AG09309 (cell line): ENCODE measurements around the gene ARHGAP6.

Source experiments
- DNase-seq: peaks from one replicate; pipeline ENCODE4 v3.0.0-alpha.2; 2010; ENCODE audit warnings: low read depth
- H3K4me3 ChIP-seq: 2 replicates; pipeline ENCODE4 v1.5.1; 2011; ENCODE audit warnings: mild to moderate bottlenecking, low read depth, low read length, moderate library complexity; ENCODE audit not compliant: control insufficient read depth
- TF ChIP-seq, protein P1 (sequence below): IDR thresholded peaks from 2 replicates; pipeline ENCODE4 v1.5.1; 2011; ENCODE audit warnings: mild to moderate bottlenecking, low read depth, low read length, inconsistent platforms; ENCODE audit not compliant: insufficient read depth, control insufficient read depth; ENCODE audit errors: missing control alignments

The ARHGAP6 gene

DNA sequence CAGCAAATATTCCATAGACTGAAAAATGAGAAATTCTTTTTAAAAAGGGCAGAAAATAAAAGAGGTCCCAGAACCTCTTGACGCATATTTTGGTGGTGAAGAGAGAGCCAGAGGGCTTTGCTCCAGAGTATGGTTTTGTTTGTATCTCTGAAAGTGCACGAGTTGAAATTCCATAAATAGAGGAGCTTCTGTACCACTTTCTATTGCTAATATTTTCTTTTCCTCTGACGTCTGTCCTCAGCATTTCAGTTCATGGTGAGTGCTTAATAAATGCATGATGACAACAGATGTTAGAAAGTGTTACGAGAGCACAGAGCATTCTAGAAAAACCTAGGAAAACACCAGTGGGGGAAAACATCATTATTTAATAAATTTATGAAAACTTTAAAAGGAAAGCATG, 227.0 kb downstream of the ARHGAP6 start:
- DNase-seq, result no peak
- TF ChIP-seq, protein P1, sequence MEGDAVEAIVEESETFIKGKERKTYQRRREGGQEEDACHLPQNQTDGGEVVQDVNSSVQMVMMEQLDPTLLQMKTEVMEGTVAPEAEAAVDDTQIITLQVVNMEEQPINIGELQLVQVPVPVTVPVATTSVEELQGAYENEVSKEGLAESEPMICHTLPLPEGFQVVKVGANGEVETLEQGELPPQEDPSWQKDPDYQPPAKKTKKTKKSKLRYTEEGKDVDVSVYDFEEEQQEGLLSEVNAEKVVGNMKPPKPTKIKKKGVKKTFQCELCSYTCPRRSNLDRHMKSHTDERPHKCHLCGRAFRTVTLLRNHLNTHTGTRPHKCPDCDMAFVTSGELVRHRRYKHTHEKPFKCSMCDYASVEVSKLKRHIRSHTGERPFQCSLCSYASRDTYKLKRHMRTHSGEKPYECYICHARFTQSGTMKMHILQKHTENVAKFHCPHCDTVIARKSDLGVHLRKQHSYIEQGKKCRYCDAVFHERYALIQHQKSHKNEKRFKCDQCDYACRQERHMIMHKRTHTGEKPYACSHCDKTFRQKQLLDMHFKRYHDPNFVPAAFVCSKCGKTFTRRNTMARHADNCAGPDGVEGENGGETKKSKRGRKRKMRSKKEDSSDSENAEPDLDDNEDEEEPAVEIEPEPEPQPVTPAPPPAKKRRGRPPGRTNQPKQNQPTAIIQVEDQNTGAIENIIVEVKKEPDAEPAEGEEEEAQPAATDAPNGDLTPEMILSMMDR, result no peak
- H3K4me3 ChIP-seq, result no peak overlapping the region

DNA sequence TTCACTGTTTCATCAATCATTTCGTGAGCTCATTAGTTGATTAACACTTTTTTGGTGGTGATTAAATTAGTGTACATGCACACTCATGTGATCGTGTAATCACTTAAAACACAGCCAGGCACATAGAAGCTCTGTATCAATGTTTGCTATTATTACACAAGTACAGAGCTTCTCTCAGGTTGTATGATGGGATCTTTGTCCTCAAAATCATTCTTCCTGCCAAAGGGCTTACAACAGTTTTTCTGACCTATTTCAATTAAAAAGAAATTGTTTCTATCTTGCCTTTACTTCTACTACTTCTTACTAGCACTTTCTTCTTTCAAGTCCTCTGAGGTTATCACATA, 227.4 kb downstream of the ARHGAP6 start:
- no peak for DNase-seq
- H3K4me3 ChIP-seq, result no peak overlapping the region
- TF ChIP-seq, protein P1, result no peak

DNA sequence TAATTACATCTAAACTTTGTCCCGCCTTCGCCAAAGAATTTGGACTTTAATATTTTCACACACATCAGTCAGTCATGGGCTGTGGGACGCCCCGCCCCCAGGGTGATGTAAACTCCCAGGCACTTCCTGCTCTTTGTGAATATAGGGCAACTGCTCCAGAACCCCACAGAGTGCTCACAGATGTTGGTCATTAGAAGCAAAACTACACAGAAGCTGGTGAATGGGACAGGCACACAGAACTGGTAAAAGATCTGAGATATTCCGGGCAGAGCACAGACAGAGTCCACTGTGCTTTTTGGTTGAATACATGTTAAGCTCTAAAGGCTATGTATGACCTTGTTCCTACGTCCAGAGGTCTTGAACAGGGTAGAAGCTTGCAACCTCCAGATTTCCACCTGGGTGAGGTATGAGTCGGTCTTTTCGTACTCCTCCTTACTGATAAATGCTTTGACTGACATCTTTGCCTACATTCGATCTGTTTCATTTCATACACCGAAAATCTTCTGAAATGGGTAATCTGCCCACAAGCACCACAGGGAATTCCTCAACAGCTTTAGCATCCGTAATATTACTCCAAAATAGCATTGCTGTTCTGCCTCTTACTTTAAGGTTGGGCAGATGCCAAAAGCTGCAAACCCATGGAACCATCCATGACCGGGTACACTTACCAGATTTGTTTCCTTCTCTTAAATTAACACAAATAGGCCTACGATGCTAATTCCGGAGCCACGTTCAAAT, 227.9 kb downstream of the ARHGAP6 start:
- no peak overlapping the region for H3K4me3 ChIP-seq
- TF ChIP-seq, protein P1, result no peak
- no peak for DNase-seq

DNA sequence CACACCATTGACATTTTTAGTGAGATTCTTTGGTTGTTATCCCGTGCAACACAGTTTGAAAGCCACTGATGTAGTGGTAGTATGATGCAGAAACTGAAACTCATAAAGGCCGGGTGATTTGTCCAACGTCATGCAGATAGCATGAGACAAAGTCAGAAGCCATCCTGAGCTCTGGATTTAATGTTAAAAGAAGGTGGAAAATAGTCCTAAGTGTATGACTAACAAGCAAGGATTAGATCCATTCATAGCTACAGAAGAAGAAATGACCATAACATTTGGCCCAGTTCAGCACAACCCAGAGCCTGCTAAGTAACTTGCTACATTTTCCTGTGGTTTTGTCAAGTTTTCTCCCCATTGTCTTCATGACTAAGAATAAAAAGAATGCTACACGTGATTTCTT, 230.2 kb downstream of the ARHGAP6 start:
- peak; percentile 90 for DNase-seq

DNA sequence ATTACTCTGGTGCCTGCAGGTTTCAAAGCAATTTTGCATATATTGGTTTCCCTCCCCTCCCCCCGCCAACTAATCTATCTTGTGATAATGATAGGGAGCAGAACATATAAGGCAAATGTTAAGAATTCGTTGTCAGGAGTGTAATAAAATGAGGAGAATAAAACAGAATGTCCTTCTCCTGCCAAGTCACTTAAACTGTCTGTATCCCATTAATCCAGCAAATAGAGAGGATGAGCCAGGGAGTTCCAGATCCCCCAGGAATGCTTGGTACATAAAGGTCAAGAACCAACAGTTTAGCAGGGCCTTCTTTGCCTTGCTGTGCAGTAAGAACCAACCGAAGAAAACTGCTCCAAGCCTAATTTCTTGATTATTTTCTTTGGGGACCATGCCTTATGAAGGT, 231.1 kb downstream of the ARHGAP6 start:
- H3K4me3 ChIP-seq, result no peak overlapping the region
- TF ChIP-seq, protein P1, result no peak
- DNase-seq, result no peak

More for the DNA sequence above, 230.2 kb downstream of the ARHGAP6 start:
- no peak overlapping the region for H3K4me3 ChIP-seq
- TF ChIP-seq, protein P1, result no peak

DNA sequence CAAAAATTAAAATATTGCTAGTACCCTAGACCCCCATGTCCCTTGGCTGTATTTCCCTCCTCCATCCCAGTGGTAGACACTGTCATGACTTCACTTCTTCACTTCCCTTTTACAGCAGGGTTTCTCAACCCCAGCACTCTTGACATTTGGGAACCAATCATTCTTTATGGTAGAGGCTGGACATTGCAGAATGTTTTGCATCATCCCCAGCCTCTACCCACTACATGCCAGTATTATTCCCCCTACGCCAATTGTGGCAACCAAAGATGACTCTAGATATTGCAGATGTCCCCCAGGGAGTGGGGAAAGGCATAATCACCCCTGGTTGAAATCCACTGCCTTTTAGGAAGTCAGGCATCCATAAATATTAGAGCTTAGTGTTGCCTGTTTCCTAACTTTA, 233.9 kb downstream of the ARHGAP6 start:
- TF ChIP-seq, protein P1, result no peak
- H3K4me3 ChIP-seq, result no peak overlapping the region
- DNase-seq, result no peak
